Pulmonary artery endothelial cell (primary cell): ENCODE results near the gene GNB5. TPM values are rescaled to one million over a fixed set of nuclear protein-coding genes. Genes with fewer than 3 reads are reported as not detected.

Experiments used
- DNase-seq: peaks from one replicate; pipeline ENCODE4 v3.0.0-alpha.2; 2011; ENCODE audit warnings: low read depth, low spot score
- total RNA-seq: library from RNA; depleted of rRNA; stranded (reverse); fragments of >200 nt; gene quantifications from 2 replicates; pipeline ENCODE4 v1.2.3, GENCODE V29; 2014

Gene GNB5
- total RNA-seq, 1 donor from 2014 or later = 29.7 TPM

GRCh38 chr15:52144656-52145178, 46.5 kb downstream of the GNB5 start:
- no peak for DNase-seq

- DNase-seq = peak; percentile 43
These were observed 47.3 kb downstream of the GNB5 start for GRCh38 chr15:52143873-52144272.

- no peak for DNase-seq
These were observed 50.5 kb downstream of the GNB5 start for GRCh38 chr15:52140646-52141045.

GRCh38 chr15:52139599-52140462, 51.4 kb downstream of the GNB5 start:
- no peak for DNase-seq

- DNase-seq = no peak
These were observed 53.5 kb downstream of the GNB5 start for GRCh38 chr15:52137432-52138357.

- no peak for DNase-seq
These were observed 54.7 kb downstream of the GNB5 start for GRCh38 chr15:52136442-52136980.

GRCh38 chr15:52134502-52135144, 56.6 kb downstream of the GNB5 start:
- no peak for DNase-seq

- DNase-seq = no peak
These were observed 57.5 kb downstream of the GNB5 start for GRCh38 chr15:52133510-52134220.

GRCh38 chr15:52132066-52132465, 59.1 kb downstream of the GNB5 start:
- DNase-seq = no peak

GRCh38 chr15:52128568-52128967, 62.6 kb downstream of the GNB5 start:
- DNase-seq = no peak

- DNase-seq = peak; percentile 68
These were observed 66.8 kb downstream of the GNB5 start for GRCh38 chr15:52124270-52124880.

- DNase-seq = no peak
These were observed 69.3 kb downstream of the GNB5 start for GRCh38 chr15:52121896-52122295.

- DNase-seq = no peak
These were observed 70.2 kb downstream of the GNB5 start for GRCh38 chr15:52121006-52121405.

GRCh38 chr15:52120488-52120887, 70.7 kb downstream of the GNB5 start:
- no peak for DNase-seq

- no peak for DNase-seq
These were observed 72.0 kb downstream of the GNB5 start for GRCh38 chr15:52118969-52119749.

GRCh38 chr15:52117549-52117948, 73.6 kb downstream of the GNB5 start:
- no peak for DNase-seq

GRCh38 chr15:52115598-52116427, 75.4 kb downstream of the GNB5 start:
- DNase-seq = peak; percentile 63

- DNase-seq = no peak
These were observed 76.7 kb downstream of the GNB5 start for GRCh38 chr15:52114261-52115055.
